HEK293T (cell line): ENCODE results near the gene HSPA1A.
"Not testable (repeated sequence)": the region's sequence is repeated elsewhere in the genome, so short reads cannot be mapped to it uniquely, and the experiment has no call there.

Source experiments
- CTCF ChIA-PET: fragments of 350-600 bp; formaldehyde crosslinking; extraction: SDS; loops from one replicate; lab custom pipeline; 2021; ENCODE audit warnings: antibody characterized with exemption, inconsistent platforms; lab: Yijun Ruan, JAX
- POLR2A ChIA-PET: fragments of 350-600 bp; formaldehyde crosslinking; extraction: SDS; loops from one replicate; lab custom pipeline; 2020; ENCODE audit warnings: antibody characterized with exemption, inconsistent platforms; lab: Yijun Ruan, JAX
- DNase-seq: peaks from one replicate; pipeline ENCODE4 v3.0.0; 2012; ENCODE audit warnings: mixed read lengths; ENCODE audit errors: extremely low spot score
- ARNT ChIP-seq: fragments of 450-650 bp; IDR thresholded peaks from 2 replicates; pipeline ENCODE4 v1.6.1; 2017; ENCODE audit warnings: mild to moderate bottlenecking
- BHLHE40 ChIP-seq: fragments of 450-650 bp; IDR thresholded peaks from 2 replicates; pipeline ENCODE4 v1.6.1; 2016; ENCODE audit warnings: mild to moderate bottlenecking, moderate library complexity, borderline replicate concordance
- CTBP1 ChIP-seq: fragments of 450-650 bp; IDR thresholded peaks from 2 replicates; pipeline ENCODE4 v1.6.1; 2016; ENCODE audit warnings: borderline replicate concordance
- ELF4 ChIP-seq: fragments of 450-650 bp; IDR thresholded peaks from 2 replicates; pipeline ENCODE4 v1.6.1; 2017; ENCODE audit warnings: antibody characterized with exemption
- FOXA1 ChIP-seq: fragments of 450-650 bp; IDR thresholded peaks from 2 replicates; pipeline ENCODE4 v1.6.1; 2016; ENCODE audit warnings: mild to moderate bottlenecking
- FOXK2 ChIP-seq: fragments of 450-650 bp; IDR thresholded peaks from 2 replicates; pipeline ENCODE4 v1.6.1; 2016; ENCODE audit warnings: mild to moderate bottlenecking
- FOXM1 ChIP-seq: fragments of 450-650 bp; IDR thresholded peaks from 2 replicates; pipeline ENCODE4 v1.6.1; 2017; ENCODE audit warnings: mild to moderate bottlenecking, borderline replicate concordance
- HDGF ChIP-seq: fragments of 450-650 bp; IDR thresholded peaks from 2 replicates; pipeline ENCODE4 v1.6.1; 2017; ENCODE audit warnings: antibody characterized with exemption, borderline replicate concordance
- L3MBTL2 ChIP-seq: fragments of 450-650 bp; conservative IDR thresholded peaks from 2 replicates; pipeline ENCODE4 v1.6.1; 2016; ENCODE audit warnings: mild to moderate bottlenecking
- LEF1 ChIP-seq: fragments of 450-650 bp; IDR thresholded peaks from 2 replicates; pipeline ENCODE4 v1.6.1; 2017; ENCODE audit warnings: mild to moderate bottlenecking, borderline replicate concordance
- NFRKB ChIP-seq: fragments of 450-650 bp; IDR thresholded peaks from 2 replicates; pipeline ENCODE4 v1.6.1; 2016; ENCODE audit warnings: mild to moderate bottlenecking, moderate library complexity
- SP1 ChIP-seq: fragments of 450-650 bp; IDR thresholded peaks from 2 replicates; pipeline ENCODE4 v1.6.1; 2017
- SUZ12 ChIP-seq: fragments of 450-650 bp; IDR thresholded peaks from 2 replicates; pipeline ENCODE4 v1.6.1; 2016; ENCODE audit warnings: mild to moderate bottlenecking
- TARDBP ChIP-seq: fragments of 450-650 bp; IDR thresholded peaks from 2 replicates; pipeline ENCODE4 v1.6.1; 2016
- ZNF384 ChIP-seq: fragments of 450-650 bp; IDR thresholded peaks from 2 replicates; pipeline ENCODE4 v1.6.1; 2016
- TF ChIP-seq, protein P1 (sequence below): fragments of 450-650 bp; IDR thresholded peaks from 2 replicates; pipeline ENCODE4 v1.6.1; 2016

HSPA1A gene

GRCh38 chr6:31796993-31797385 is 18.4 kb upstream of the HSPA1A start:
- no peak for DNase-seq
- ChIA-PET POLR2A (interaction anchor here (1.4 to 5.6 kb wide), 7 partner anchors 10 to 132 kb away, joined by 4 to 77 read pairs (median 11); partner anchors contain the start of genes GPANK1, HSPA1A, HSPA1L and LSM2), CTCF (interaction anchor here (0.6 to 1.2 kb wide), 2 partner anchors 13 to 28 kb away, joined by 3 read pairs; no protein-coding TSS in a partner anchor)
- TF ChIP-seq LEF1 (no peak), ZNF384 (no peak), NFRKB (no peak), SUZ12 (no peak)

DNA sequence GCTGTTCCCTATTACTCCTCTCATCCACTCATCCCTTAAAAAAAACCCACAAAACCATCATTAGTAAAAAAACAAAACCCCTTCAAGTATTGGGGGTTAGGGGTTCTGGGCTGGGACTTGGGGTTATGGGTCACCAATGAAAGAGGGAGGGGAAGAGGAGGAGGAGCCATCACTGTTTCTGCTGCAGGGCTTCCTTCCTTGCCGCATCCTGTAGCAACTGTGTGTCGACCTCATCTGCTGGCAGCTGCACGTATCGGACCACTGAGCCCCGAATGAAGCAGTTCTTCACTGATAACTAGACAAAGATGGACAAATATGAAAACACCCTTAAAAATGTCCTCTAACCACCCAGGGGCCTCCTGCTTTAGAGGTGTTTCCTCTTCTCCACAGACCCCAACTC is 17.8 kb upstream of the HSPA1A start:
- ChIA-PET CTCF (no interaction called here), POLR2A (interaction anchor here (1.4 to 5.6 kb wide), 2 partner anchors 10 to 33 kb away, joined by 4 to 77 read pairs; partner anchors contain the start of gene LSM2)
- TF ChIP-seq SP1 (no peak), BHLHE40 (no peak), ARNT (no peak), FOXA1 (no peak), FOXK2 (no peak)
- TF ChIP-seq, protein P1, sequence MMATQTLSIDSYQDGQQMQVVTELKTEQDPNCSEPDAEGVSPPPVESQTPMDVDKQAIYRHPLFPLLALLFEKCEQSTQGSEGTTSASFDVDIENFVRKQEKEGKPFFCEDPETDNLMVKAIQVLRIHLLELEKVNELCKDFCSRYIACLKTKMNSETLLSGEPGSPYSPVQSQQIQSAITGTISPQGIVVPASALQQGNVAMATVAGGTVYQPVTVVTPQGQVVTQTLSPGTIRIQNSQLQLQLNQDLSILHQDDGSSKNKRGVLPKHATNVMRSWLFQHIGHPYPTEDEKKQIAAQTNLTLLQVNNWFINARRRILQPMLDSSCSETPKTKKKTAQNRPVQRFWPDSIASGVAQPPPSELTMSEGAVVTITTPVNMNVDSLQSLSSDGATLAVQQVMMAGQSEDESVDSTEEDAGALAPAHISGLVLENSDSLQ: no peak
- no peak for DNase-seq

- ChIA-PET POLR2A (interaction anchor here (1.0 to 5.6 kb wide), 4 partner anchors 7 to 27 kb away, joined by 4 to 77 read pairs (median 8); partner anchors contain the start of genes HSPA1A, HSPA1B, HSPA1L and LSM2), CTCF (no interaction called here)
- DNase-seq: no peak
- TF ChIP-seq, protein P1: no peak
Measured at GRCh38 chr6:31799781-31800180, 15.6 kb upstream of the HSPA1A start.

DNA sequence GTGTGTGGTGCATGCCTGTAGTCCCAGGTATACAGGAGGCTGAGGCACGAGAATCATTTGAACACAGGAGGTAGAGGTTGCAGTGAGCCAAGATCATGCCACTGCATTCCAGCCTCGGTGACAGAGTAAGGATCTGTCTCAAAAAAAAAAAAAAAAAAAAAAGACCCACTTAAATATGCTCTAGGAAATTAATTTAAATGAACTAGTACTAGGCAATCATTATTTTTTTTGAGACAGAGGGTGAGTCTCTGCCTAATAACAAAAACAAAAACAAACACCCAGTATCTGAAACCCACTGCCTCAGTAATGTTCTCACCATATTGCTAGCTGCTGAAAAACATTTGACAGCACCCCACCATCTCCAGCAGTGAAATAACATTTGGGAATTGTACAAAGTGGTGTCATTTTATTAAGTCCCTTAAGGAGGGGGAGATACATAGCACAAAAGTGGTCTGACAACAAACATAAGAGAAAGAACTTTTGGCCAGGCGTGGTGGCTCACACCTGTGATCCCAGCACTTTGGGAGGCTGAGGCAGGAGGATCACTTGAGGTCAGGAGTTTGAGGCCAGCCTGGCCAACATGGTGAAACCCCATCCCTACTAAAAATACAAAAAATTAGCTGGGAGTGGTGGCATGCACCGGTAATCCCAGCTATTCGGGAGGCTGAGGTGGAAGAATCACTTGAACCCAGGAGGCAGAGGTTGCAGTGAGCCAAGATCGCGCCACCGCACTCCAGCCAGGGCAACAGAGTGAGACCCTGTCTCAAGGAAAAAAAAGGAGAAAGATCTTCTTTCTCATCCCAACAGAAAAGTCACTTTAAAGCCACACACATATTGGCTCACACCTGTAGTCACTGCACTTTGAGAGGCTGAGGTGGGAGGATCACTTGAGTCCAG is 14.1 kb upstream of the HSPA1A start:
- CTCF ChIA-PET: not testable (repeated sequence)
- POLR2A ChIA-PET: interaction anchor here (1.5 kb wide), 1 partner anchor 14 kb away, joined by 5 read pairs; the partner anchor contains the start of genes HSPA1A and HSPA1L

GRCh38 chr6:31805939-31806469 is 9.3 kb upstream of the HSPA1A start:
- no peak for DNase-seq
- TF ChIP-seq ARNT (no peak), L3MBTL2 (no peak), NFRKB (no peak), ELF4 (no peak), FOXA1 (no peak), HDGF (no peak), FOXM1 (no peak), SP1 (no peak), CTBP1 (no peak), FOXK2 (no peak), BHLHE40 (no peak), TARDBP (no peak), LEF1 (no peak), ZNF384 (no peak), SUZ12 (no peak)
- TF ChIP-seq, protein P1: no peak
- POLR2A ChIA-PET: interaction anchor here (0.8 to 4.7 kb wide), 19 partner anchors 8 to 154 kb away, joined by 3 to 77 read pairs (median 7); partner anchors contain the start of genes C6orf47, GPANK1, HSPA1A and HSPA1B
- CTCF ChIA-PET: interaction anchor here (0.9 to 2.9 kb wide), 5 partner anchors 10 to 76 kb away, joined by 3 to 15 read pairs (median 6); partner anchors contain the start of gene VARS1

More for the DNA sequence above, 14.1 kb upstream of the HSPA1A start:
- not testable (repeated sequence) for DNase-seq

- peak; percentile 100 for DNase-seq
- TF ChIP-seq ELF4: 0 out of 2 replicates have a peak, but pooled peaks have one; percentile 37
- no peak for TF ChIP-seq FOXK2
- CTCF ChIA-PET: interaction anchor here (0.6 to 2.9 kb wide), 10 partner anchors 11 to 620 kb away, joined by 3 to 15 read pairs (median 4); partner anchors contain the start of genes CLIC1, EHMT2, HSPA1B and VARS1
- POLR2A ChIA-PET: interaction anchor here (0.7 to 4.7 kb wide), 38 partner anchors 8 to 1165 kb away, joined by 3 to 77 read pairs (median 6); partner anchors contain the start of genes ABHD16A, C6orf47, DDAH2 and DXO
Measured at GRCh38 chr6:31806470-31807272, 8.7 kb upstream of the HSPA1A start, which contains the start of gene LSM2. Gene LSM2, minus strand, starts transcription at chr6:31806966. Its CDS starts 209 bp downstream, at chr6:31806757.

- not testable (repeated sequence) for DNase-seq
- POLR2A ChIA-PET: interaction anchor here (2.9 to 4.7 kb wide), 4 partner anchors 12 to 25 kb away, joined by 16 to 77 read pairs (median 40); partner anchors contain the start of genes HSPA1B and VARS1
- CTCF ChIA-PET: interaction anchor here (2.9 kb wide), 1 partner anchor 13 kb away, joined by 11 read pairs; the partner anchor contains the start of gene VARS1
Measured at GRCh38 chr6:31808599-31808998, 6.7 kb upstream of the HSPA1A start.
